ENCODE data around the gene SYNJ2BP.

Gene SYNJ2BP

DNA sequence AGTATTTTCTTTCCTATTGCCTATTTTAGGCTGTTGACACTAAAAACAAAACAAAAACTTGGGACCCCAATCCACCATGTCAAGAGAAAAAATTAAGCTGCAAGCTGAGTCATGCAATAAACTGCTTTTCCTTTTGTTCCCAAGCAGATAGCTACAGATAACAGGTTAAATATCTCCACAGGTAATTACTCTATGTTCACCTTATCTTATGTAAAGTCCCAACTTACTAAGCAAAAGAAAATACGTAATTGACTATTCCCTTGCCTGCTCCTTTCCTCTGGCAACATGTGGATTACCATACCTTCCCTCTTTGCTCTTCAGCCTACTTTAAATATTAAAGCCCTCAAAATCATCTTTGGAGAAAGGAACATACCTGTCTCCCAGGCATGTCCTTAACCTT lies 38.2 kb downstream of the SYNJ2BP start:
- no peak overlapping the region for H3K4me3 ChIP-seq (ENCODE audit: low read length, poor library complexity, severe bottlenecking)
- H3F3A ChIP-seq (ENCODE audit: low read depth) = no peaks in the 10 kb centered on the region
- H3K4me1 ChIP-seq (ENCODE audit: insufficient read depth, low read length, poor library complexity, severe bottlenecking) = no peaks in the 10 kb centered on the region
- H4K20me1 ChIP-seq (ENCODE audit: insufficient read depth, low read length, poor library complexity, severe bottlenecking) = no peaks in the 10 kb centered on the region
- no peak for TF ChIP-seq EZH2phosphoT487 (IDR thresholded peaks at IDR 0.05; ENCODE audit: borderline replicate concordance)
- TF ChIP-seq, protein P1, sequence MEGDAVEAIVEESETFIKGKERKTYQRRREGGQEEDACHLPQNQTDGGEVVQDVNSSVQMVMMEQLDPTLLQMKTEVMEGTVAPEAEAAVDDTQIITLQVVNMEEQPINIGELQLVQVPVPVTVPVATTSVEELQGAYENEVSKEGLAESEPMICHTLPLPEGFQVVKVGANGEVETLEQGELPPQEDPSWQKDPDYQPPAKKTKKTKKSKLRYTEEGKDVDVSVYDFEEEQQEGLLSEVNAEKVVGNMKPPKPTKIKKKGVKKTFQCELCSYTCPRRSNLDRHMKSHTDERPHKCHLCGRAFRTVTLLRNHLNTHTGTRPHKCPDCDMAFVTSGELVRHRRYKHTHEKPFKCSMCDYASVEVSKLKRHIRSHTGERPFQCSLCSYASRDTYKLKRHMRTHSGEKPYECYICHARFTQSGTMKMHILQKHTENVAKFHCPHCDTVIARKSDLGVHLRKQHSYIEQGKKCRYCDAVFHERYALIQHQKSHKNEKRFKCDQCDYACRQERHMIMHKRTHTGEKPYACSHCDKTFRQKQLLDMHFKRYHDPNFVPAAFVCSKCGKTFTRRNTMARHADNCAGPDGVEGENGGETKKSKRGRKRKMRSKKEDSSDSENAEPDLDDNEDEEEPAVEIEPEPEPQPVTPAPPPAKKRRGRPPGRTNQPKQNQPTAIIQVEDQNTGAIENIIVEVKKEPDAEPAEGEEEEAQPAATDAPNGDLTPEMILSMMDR (conservative IDR thresholded peaks at IDR 0.05; ENCODE audit: low read length) = no peak
- no peak overlapping the region for H3K4me2 ChIP-seq (ENCODE audit: low read depth, low read length, poor library complexity, severe bottlenecking)
- H3K27me3 ChIP-seq (ENCODE audit: insufficient read depth, low read length, poor library complexity, severe bottlenecking) = no peaks in the 10 kb centered on the region
- H2AFZ ChIP-seq (ENCODE audit: low read length) = no peak overlapping the region
- H3K9me3 ChIP-seq (ENCODE audit: insufficient read depth, low read depth, low read length) = no peaks in the 10 kb centered on the region
- H3K79me2 ChIP-seq (ENCODE audit: insufficient read depth, low read length) = no peaks in the 10 kb centered on the region
- H3K9me2 ChIP-seq (replicated peaks; ENCODE audit: low read depth, low read length) = no peaks in the 10 kb centered on the region
- H3K36me3 ChIP-seq (ENCODE audit: insufficient read depth, low read length) = peaks cover 19% of the 10 kb centered on the region; the same call in 1 of the 2 replicates
- no peak overlapping the region for H3K9ac ChIP-seq (ENCODE audit: low read depth, low read length, poor library complexity, severe bottlenecking)

All from Loucy (cell line).